Endothelial cell of umbilical vein (primary cell): ENCODE results near the gene CELF5. TPM values are rescaled to one million over a fixed set of nuclear protein-coding genes. Genes with fewer than 3 reads are reported as not detected.

Source experiments
- BruUV-seq: library from RNA; stranded (reverse); fragments of 400-500 nt; replicated peaks from 2 replicates; lab custom pipeline; 2021; lab: Mats Ljungman, UMichigan
- CTCF ChIA-PET: fragments of 300-600, 350-600 bp; sonication (Branson Sonifier 250); formaldehyde crosslinking; loops from one replicate; lab custom pipeline; 2021; ENCODE audit warnings: antibody characterized with exemption, inconsistent platforms; lab: Charles Lee
- POLR2A ChIA-PET: fragments of 300-600, 350-600 bp; sonication (Branson Sonifier 250); formaldehyde crosslinking; loops from one replicate; lab custom pipeline; 2021; ENCODE audit warnings: antibody characterized with exemption, inconsistent platforms; lab: Charles Lee
- DNase-seq: peaks from one replicate; pipeline ENCODE4 v3.0.0-alpha.2; 2011; ENCODE audit warnings: low read depth, low spot score
- FAIRE-seq: peaks from 2 replicates; lab custom pipeline; 2011; peaks lifted over from hg19 to GRCh38; lab: Jason Lieb, UNC
- H2AFZ ChIP-seq: 2 replicates; pipeline ENCODE4 v1.6.0; 2012; ENCODE audit warnings: low read depth, low read length, control low read depth, inconsistent platforms
- H3K27ac ChIP-seq: 2 replicates; pipeline ENCODE4 v1.5.1; 2011; ENCODE audit warnings: low read depth, mild to moderate bottlenecking, control low read depth, low read length, moderate library complexity; ENCODE audit not compliant: insufficient read depth
- H3K27me3 ChIP-seq, 2 experiments: 2 replicates each; pipeline versions ENCODE4 v1.6.0 to v1.6.1; 2011; ENCODE audit warnings: low read length in 2 of 2, mixed read lengths in 1 of 2; ENCODE audit not compliant: control insufficient read depth in 2 of 2, insufficient read depth in 2 of 2
- H3K36me3 ChIP-seq, 2 experiments: 2 replicates in 1 of 2; 3 replicates in 1 of 2; pipeline ENCODE4 v1.5.1; 2011; ENCODE audit warnings: low read length in 2 of 2, mild to moderate bottlenecking in 1 of 2, moderate library complexity in 1 of 2; ENCODE audit not compliant: control insufficient read depth in 2 of 2, insufficient read depth in 2 of 2; ENCODE audit errors: extremely low read depth in 1 of 2
- H3K4me1 ChIP-seq: 3 replicates; pipeline ENCODE4 v1.5.1; 2011; ENCODE audit warnings: mild to moderate bottlenecking, low read length; ENCODE audit not compliant: control insufficient read depth, insufficient read depth; ENCODE audit errors: extremely low read depth
- H3K4me2 ChIP-seq: 2 replicates; pipeline ENCODE4 v1.6.1; 2011; ENCODE audit warnings: low read length, control low read depth, mixed read lengths; ENCODE audit not compliant: insufficient read depth
- H3K4me3 ChIP-seq, 3 experiments: fragments of 200-600 bp in 1 of 3; sonication (generic), shearing (Covaris generic) in 1 of 3; replicated peaks in 1 of 3; 2 replicates each; pipeline ENCODE4 v1.5.1; 2011 to 2016; ENCODE audit warnings: control low read depth in 3 of 3, low read length in 3 of 3, mild to moderate bottlenecking in 2 of 3, inconsistent platforms in 1 of 3, low read depth in 1 of 3, moderate library complexity in 1 of 3; ENCODE audit not compliant: insufficient read depth in 1 of 3
- H3K79me2 ChIP-seq: 2 replicates; pipeline ENCODE4 v1.6.0; 2012; ENCODE audit warnings: low read length, inconsistent platforms; ENCODE audit not compliant: control insufficient read depth, insufficient read depth
- H3K9ac ChIP-seq: replicated peaks from 2 replicates; pipeline ENCODE3; 2011; ENCODE audit warnings: low read length, control low read depth; ENCODE audit not compliant: insufficient read depth; ENCODE audit errors: extremely low read depth
- H3K9me1 ChIP-seq: replicated peaks from 3 replicates; pipeline ENCODE4 v1.6.0; 2011; ENCODE audit warnings: mild to moderate bottlenecking, low read length; ENCODE audit not compliant: control insufficient read depth, insufficient read depth; ENCODE audit errors: extremely low read depth
- H3K9me3 ChIP-seq: replicated peaks from 2 replicates; pipeline ENCODE4 v1.5.1; 2012; ENCODE audit warnings: low read length, inconsistent platforms; ENCODE audit not compliant: control insufficient read depth, insufficient read depth
- H4K20me1 ChIP-seq: replicated peaks from 2 replicates; pipeline ENCODE3; 2011; ENCODE audit warnings: mild to moderate bottlenecking, low read length; ENCODE audit not compliant: control insufficient read depth, insufficient read depth; ENCODE audit errors: extremely low read depth
- CTCF ChIP-seq, 2 donors: IDR thresholded peaks; 1 replicate in 1 of 2; 2 replicates in 1 of 2; pipeline ENCODE4 v1.5.1; 2011; ENCODE audit warnings: low read length in 2 of 2, mild to moderate bottlenecking in 2 of 2, moderate library complexity in 2 of 2, control low read depth in 1 of 2, inconsistent platforms in 1 of 2, low read depth in 1 of 2; ENCODE audit not compliant: insufficient read depth in 1 of 2; ENCODE audit errors: extremely low read depth in 1 of 2
- EZH2 ChIP-seq: IDR thresholded peaks from 2 replicates; pipeline ENCODE4 v1.6.1; 2012; ENCODE audit warnings: borderline replicate concordance, low read depth, mild to moderate bottlenecking, moderate library complexity, low read length, inconsistent platforms; ENCODE audit not compliant: severe bottlenecking
- FOS ChIP-seq: IDR thresholded peaks from 2 replicates; pipeline ENCODE4 v1.6.1; 2011; ENCODE audit warnings: mild to moderate bottlenecking, low read length, moderate library complexity, borderline replicate concordance; ENCODE audit not compliant: insufficient read depth
- GATA2 ChIP-seq: IDR thresholded peaks from 2 replicates; pipeline ENCODE4 v1.7.0; 2011; ENCODE audit warnings: low read depth, mild to moderate bottlenecking, moderate library complexity, mixed read lengths, low read length; ENCODE audit not compliant: insufficient read length, insufficient read depth
- JUN ChIP-seq: IDR thresholded peaks from 2 replicates; pipeline ENCODE4 v1.6.1; 2011; ENCODE audit warnings: borderline replicate concordance, low read depth; ENCODE audit not compliant: insufficient read length, insufficient read depth
- POLR2AphosphoS5 ChIP-seq: IDR thresholded peaks from 2 replicates; pipeline ENCODE4 v1.6.1; 2012; ENCODE audit warnings: low read depth, mild to moderate bottlenecking, control low read depth, low read length, moderate library complexity; ENCODE audit not compliant: insufficient read depth
- dilution Hi-C: fragments of 300-500 bp; cut with MboI; formaldehyde crosslinking; loops from one replicate; pipeline ENCODE4 v1.15.0; 2019; ENCODE audit warnings: low sequenced_read_pairs; ENCODE audit not compliant: extremely low pct_ligation_motif_present
- intact Hi-C: fragments of 100-400 bp; cut with micrococcal nuclease; formaldehyde crosslinking; loops from one replicate; pipeline ENCODE4 v1.10.0; 2022
- polyA plus RNA-seq, 4 experiments: library from polyadenylated mRNA; depleted of rRNA in 3 of 4; stranded (reverse) in 3 of 4; unstranded in 1 of 4; fragments of >200 nt; gene quantifications; 2 replicates each; pipeline versions ENCODE4 v1.2.1 to v1.2.3, GENCODE V29; 2011 to 2012; ENCODE audit warnings: missing spikeins in 1 of 4
- total RNA-seq: library from RNA; stranded (reverse); gene quantifications from 2 replicates; pipeline ENCODE4 v1.2.3, GENCODE V29; 2021

Gene CELF5
- total and polyA plus RNA-seq, 2 donors (not counting 3 experiments of a cell fraction or from before 2014, with no cell fraction given): not detected

- Histone ChIP-seq H3K9me1 (no peaks in the 10 kb centered on the region), H4K20me1 (no peaks in the 10 kb centered on the region), H3K36me3 (no peaks in the 10 kb centered on the region), H3K79me2 (no peaks in the 10 kb centered on the region), H3K4me1 (no peaks in the 10 kb centered on the region), H3K27ac (no peak overlapping the region), H3K9me3 (no peaks in the 10 kb centered on the region), H2AFZ (no peak overlapping the region), H3K4me2 (no peak overlapping the region), H3K9ac (no peak overlapping the region), H3K4me3 (no peak overlapping the region), H3K27me3 (peaks cover 20 to 23% of the 10 kb centered on the region in 2 experiments)
- dilution Hi-C loops (no loop called here), intact Hi-C loops (no loop called here)
- DNase-seq (no peak), FAIRE-seq (no peak)
- CTCF ChIA-PET: interaction anchor here (0.7 to 1.3 kb wide), 6 partner anchors 9 to 80 kb away, joined by 3 to 10 read pairs (median 5); no protein-coding TSS in a partner anchor
- TF ChIP-seq CTCF (IDR thresholded peaks at IDR 0.05; ENCODE audit: extremely low read depth in 1 of 2, insufficient read depth in 1 of 2, low read depth in 1 of 2, low read length in 2 of 2) (no peak), GATA2 (no peak), POLR2AphosphoS5 (no peak), EZH2 (no peak), FOS (no peak), JUN (no peak)
- BruUV-seq: no TSS peak
- POLR2A ChIA-PET: no interaction called here
Measured at GRCh38 chr19:3225169-3225485, 666 bp downstream of the CELF5 start.
